ENCODE data around the gene PTEN.
A peak's percentile ranks its signal among the peaks of the same experiment; 100 is the strongest.

PTEN gene

DNA sequence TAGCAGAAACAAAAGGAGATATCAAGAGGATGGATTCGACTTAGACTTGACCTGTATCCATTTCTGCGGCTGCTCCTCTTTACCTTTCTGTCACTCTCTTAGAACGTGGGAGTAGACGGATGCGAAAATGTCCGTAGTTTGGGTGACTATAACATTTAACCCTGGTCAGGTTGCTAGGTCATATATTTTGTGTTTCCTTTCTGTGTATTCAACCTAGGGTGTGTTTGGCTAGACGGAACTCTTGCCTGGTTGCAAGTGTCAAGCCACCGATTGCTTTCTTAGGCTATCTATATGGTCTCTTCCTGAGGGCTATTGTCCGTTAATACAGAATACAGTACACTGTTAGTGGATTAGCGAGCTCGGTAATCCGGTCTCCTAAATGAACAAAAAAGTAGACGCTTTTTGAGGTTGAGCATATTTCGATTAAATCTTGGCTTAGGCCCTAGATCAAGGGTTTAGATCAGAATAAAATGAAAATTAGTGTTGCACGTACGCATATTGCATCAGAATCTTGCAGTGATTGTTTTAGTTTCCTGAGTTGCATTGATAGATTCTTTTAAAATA lies 1.2 kb downstream of the PTEN start:
- Histone ChIP-seq H2AFZ (ENCODE audit: low read length) (no peak overlapping the region), H4K20me1 (ENCODE audit: insufficient read depth, low read length, poor library complexity, severe bottlenecking) (peaks cover 21% of the 10 kb centered on the region), H3F3A (ENCODE audit: low read depth) (no peaks in the 10 kb centered on the region), H3K4me2 (ENCODE audit: low read depth, low read length, poor library complexity, severe bottlenecking) (peak overlapping the region; percentile 85), H3K36me3 (ENCODE audit: insufficient read depth, low read length) (peaks cover 6% of the 10 kb centered on the region; the same call in 1 of the 2 replicates), H3K9me3 (ENCODE audit: insufficient read depth, low read depth, low read length) (peaks cover 5% of the 10 kb centered on the region; the same call in 1 of the 2 replicates), H3K27me3 (ENCODE audit: insufficient read depth, low read length, poor library complexity, severe bottlenecking) (peaks cover 14% of the 10 kb centered on the region), H3K4me1 (ENCODE audit: insufficient read depth, low read length, poor library complexity, severe bottlenecking) (peaks cover 32% of the 10 kb centered on the region), H3K9ac (ENCODE audit: low read depth, low read length, poor library complexity, severe bottlenecking) (peak overlapping the region; percentile 96), H3K9me2 (replicated peaks; ENCODE audit: low read depth, low read length) (no peaks in the 10 kb centered on the region), H3K4me3 (ENCODE audit: low read length, poor library complexity, severe bottlenecking) (peak overlapping the region; percentile 74), H3K79me2 (ENCODE audit: insufficient read depth, low read length) (peaks cover 89% of the 10 kb centered on the region)
- TF ChIP-seq EZH2phosphoT487 (IDR thresholded peaks at IDR 0.05; ENCODE audit: borderline replicate concordance): no peak

GRCh38 chr10:87865241-87865881 lies 1.9 kb downstream of the PTEN start:
- H3K27me3 ChIP-seq (ENCODE audit: insufficient read depth, low read length, poor library complexity, severe bottlenecking): peaks cover 14% of the 10 kb centered on the region
- peaks cover 27% of the 10 kb centered on the region for H4K20me1 ChIP-seq (ENCODE audit: insufficient read depth, low read length, poor library complexity, severe bottlenecking)
- peak overlapping the region; percentile 96 for H3K9ac ChIP-seq (ENCODE audit: low read depth, low read length, poor library complexity, severe bottlenecking)
- H3F3A ChIP-seq (ENCODE audit: low read depth): no peaks in the 10 kb centered on the region
- H3K79me2 ChIP-seq (ENCODE audit: insufficient read depth, low read length): peaks cover 92% of the 10 kb centered on the region
- H3K36me3 ChIP-seq (ENCODE audit: insufficient read depth, low read length): peaks cover 6% of the 10 kb centered on the region; the same call in 1 of the 2 replicates
- peak overlapping the region; percentile 85 for H3K4me2 ChIP-seq (ENCODE audit: low read depth, low read length, poor library complexity, severe bottlenecking)
- TF ChIP-seq EZH2phosphoT487 (IDR thresholded peaks at IDR 0.05; ENCODE audit: borderline replicate concordance) (no peak), CTCF (conservative IDR thresholded peaks at IDR 0.05; ENCODE audit: low read length) (no peak)
- peak overlapping the region; percentile 74 for H3K4me3 ChIP-seq (ENCODE audit: low read length, poor library complexity, severe bottlenecking)
- no peak overlapping the region for H2AFZ ChIP-seq (ENCODE audit: low read length)
- H3K4me1 ChIP-seq (ENCODE audit: insufficient read depth, low read length, poor library complexity, severe bottlenecking): peaks cover 30% of the 10 kb centered on the region
- no peaks in the 10 kb centered on the region for H3K9me2 ChIP-seq (replicated peaks; ENCODE audit: low read depth, low read length)
- peaks cover 5% of the 10 kb centered on the region; the same call in 1 of the 2 replicates for H3K9me3 ChIP-seq (ENCODE audit: insufficient read depth, low read depth, low read length)

- Histone ChIP-seq H3K79me2 (ENCODE audit: insufficient read depth, low read length) (peaks cover 92% of the 10 kb centered on the region), H3F3A (ENCODE audit: low read depth) (no peaks in the 10 kb centered on the region), H3K9me2 (replicated peaks; ENCODE audit: low read depth, low read length) (no peaks in the 10 kb centered on the region), H3K9me3 (ENCODE audit: insufficient read depth, low read depth, low read length) (peaks cover 5% of the 10 kb centered on the region; the same call in 1 of the 2 replicates), H3K9ac (ENCODE audit: low read depth, low read length, poor library complexity, severe bottlenecking) (peak overlapping the region; percentile 96), H3K4me3 (ENCODE audit: low read length, poor library complexity, severe bottlenecking) (peak overlapping the region; percentile 74), H2AFZ (ENCODE audit: low read length) (no peak overlapping the region), H3K27me3 (ENCODE audit: insufficient read depth, low read length, poor library complexity, severe bottlenecking) (peaks cover 14% of the 10 kb centered on the region), H3K36me3 (ENCODE audit: insufficient read depth, low read length) (peaks cover 10% of the 10 kb centered on the region), H4K20me1 (ENCODE audit: insufficient read depth, low read length, poor library complexity, severe bottlenecking) (peaks cover 34% of the 10 kb centered on the region), H3K4me1 (ENCODE audit: insufficient read depth, low read length, poor library complexity, severe bottlenecking) (peaks cover 29% of the 10 kb centered on the region), H3K4me2 (ENCODE audit: low read depth, low read length, poor library complexity, severe bottlenecking) (peak overlapping the region; percentile 85)
- TF ChIP-seq CTCF (conservative IDR thresholded peaks at IDR 0.05; ENCODE audit: low read length): no peak
Measured at GRCh38 chr10:87866412-87866974, 3.1 kb downstream of the PTEN start.
